ENCODE measurements around the gene ZFAND3.

- TF ChIP-seq ZNF384 (IDR thresholded peaks at IDR 0.05) (no peak), CTBP1 (IDR thresholded peaks at IDR 0.05; ENCODE audit: borderline replicate concordance) (no peak), SUZ12 (IDR thresholded peaks at IDR 0.05) (no peak), BHLHE40 (IDR thresholded peaks at IDR 0.05; ENCODE audit: borderline replicate concordance) (no peak), FOXM1 (IDR thresholded peaks at IDR 0.05; ENCODE audit: borderline replicate concordance) (no peak), FOXA1 (IDR thresholded peaks at IDR 0.05) (no peak), NFRKB (IDR thresholded peaks at IDR 0.05) (no peak), ELF4 (IDR thresholded peaks at IDR 0.05) (no peak), ARNT (IDR thresholded peaks at IDR 0.05) (no peak), SP1 (IDR thresholded peaks at IDR 0.05) (no peak), HDGF (IDR thresholded peaks at IDR 0.05; ENCODE audit: borderline replicate concordance) (no peak), FOXK2 (IDR thresholded peaks at IDR 0.05) (no peak), L3MBTL2 (conservative IDR thresholded peaks at IDR 0.05) (no peak), TARDBP (IDR thresholded peaks at IDR 0.05) (no peak)
Measured at GRCh38 chr6:37800703-37801604, 18.6 kb upstream of the ZFAND3 start.
